ENCODE data around the gene LMOD3. TPM values are rescaled to one million over a fixed set of nuclear protein-coding genes. Genes with fewer than 3 reads are reported as not detected.

LMOD3 gene
- total and polyA plus RNA-seq, 9 of the 15 experiments (the other 6 are each of a cell fraction or from before 2014, with no cell fraction given), result 0.03 TPM; not detected in 8

GRCh38 chr3:69081583-69082262, 40.7 kb downstream of the LMOD3 start (continued):
- no peak for TF ChIP-seq VEZF1 (CRISPR knock-in tag; IDR thresholded peaks at IDR 0.05)
- TF ChIP-seq ZNF584 (CRISPR knock-in tag; IDR thresholded peaks at IDR 0.05; ENCODE audit: low read depth), result no peak
- no peak for TF ChIP-seq ZNF830 (CRISPR knock-in tag; IDR thresholded peaks at IDR 0.05)
- TF ChIP-seq HDAC2 (IDR thresholded peaks at IDR 0.05), result peak; percentile 86
- peak; percentile 90; the same call in 1 of the 2 replicates for TF ChIP-seq PTBP1 (IDR thresholded peaks at IDR 0.05; ENCODE audit: low read depth, low read length)
- TF ChIP-seq TEAD1 (CRISPR knock-in tag; IDR thresholded peaks at IDR 0.05), result 0 out of 4 replicates have a peak, but pooled peaks of 1 of the 2 experiments have one; percentile 28
- no peak for TF ChIP-seq PCBP1 (IDR thresholded peaks at IDR 0.05; ENCODE audit: low read depth, low read length, poor library complexity, severe bottlenecking)
- no peak for TF ChIP-seq ZNF124 (CRISPR knock-in tag; IDR thresholded peaks at IDR 0.05)
- TF ChIP-seq ZNF592 (IDR thresholded peaks at IDR 0.05), result no peak
- no peak for TF ChIP-seq ZNF551 (CRISPR knock-in tag; IDR thresholded peaks at IDR 0.05)
- TF ChIP-seq SOX6 (IDR thresholded peaks at IDR 0.05), result no peak
- TF ChIP-seq HDGF (IDR thresholded peaks at IDR 0.05), result 0 out of 2 replicates have a peak, but pooled peaks have one; percentile 27
- peak; percentile 69 for TF ChIP-seq SMARCA5 (IDR thresholded peaks at IDR 0.05)
- TF ChIP-seq ZNF589 (CRISPR knock-in tag; IDR thresholded peaks at IDR 0.05; ENCODE audit: low read depth), result no peak
- peak; percentile 85 for TF ChIP-seq FOSL1 (tag; conservative IDR thresholded peaks at IDR 0.05)
- TF ChIP-seq ZNF146 (CRISPR knock-in tag; IDR thresholded peaks at IDR 0.05; ENCODE audit: unreplicated experiment), result peak; percentile 95
- TF ChIP-seq ZNF174 (CRISPR knock-in tag; IDR thresholded peaks at IDR 0.05), result no peak
- peak; percentile 76 for TF ChIP-seq CBFA2T3 (IDR thresholded peaks at IDR 0.05)
- no peak for TF ChIP-seq PBX2 (CRISPR knock-in tag; IDR thresholded peaks at IDR 0.05; ENCODE audit: low read depth)
- peak; percentile 42; the same call in 1 of the 2 replicates for TF ChIP-seq PBX2 (tag; conservative IDR thresholded peaks at IDR 0.05; ENCODE audit: low read depth)
- 0 out of 2 replicates have a peak, but pooled peaks have one; percentile 19 for TF ChIP-seq NFIC (IDR thresholded peaks at IDR 0.05)

All from K562 (cell line).